IMR-90 (cell line): ENCODE measurements around the gene ALAD. TPM values are rescaled to one million over a fixed set of nuclear protein-coding genes. Genes with fewer than 3 reads are reported as not detected.

Source experiments
- ATAC-seq: fragments of 200-7000 bp; cut with Tn5 transposase; 2 replicates; pipeline ENCODE4 v1.9.1; 2020; ENCODE audit warnings: low read depth, mild to moderate bottlenecking, moderate library complexity
- BruUV-seq: library from RNA; stranded (reverse); fragments of 400-500 nt; replicated peaks from 2 replicates; lab custom pipeline; 2021; lab: Mats Ljungman, UMichigan
- CTCF ChIA-PET: fragments of 300-600 bp; formaldehyde crosslinking; extraction: SDS; loops from one replicate; lab custom pipeline; 2021; ENCODE audit warnings: antibody characterized with exemption; lab: Yijun Ruan, JAX
- POLR2A ChIA-PET: fragments of 300-600 bp; sonication (Branson Sonifier 250); formaldehyde crosslinking; loops from one replicate; lab custom pipeline; 2022; ENCODE audit warnings: antibody characterized with exemption; ENCODE audit not compliant: unreplicated experiment; lab: Charles Lee
- DNase-seq: peaks from one replicate; pipeline ENCODE4 v3.0.0; 2013
- H2AFZ ChIP-seq: replicated peaks from 2 replicates; pipeline ENCODE3; 2013; ENCODE audit warnings: low read length, mild to moderate bottlenecking; ENCODE audit not compliant: poor library complexity
- H2AK5ac ChIP-seq: 2 replicates; pipeline ENCODE4 v1.6.1; 2013; ENCODE audit warnings: low read depth, low read length, inconsistent platforms
- H2AK9ac ChIP-seq: replicated peaks from 2 replicates; pipeline ENCODE3; 2013; ENCODE audit warnings: mild to moderate bottlenecking, low read depth, low read length, moderate library complexity; ENCODE audit not compliant: poor library complexity
- H2BK120ac ChIP-seq: 2 replicates; pipeline ENCODE4 v1.6.1; 2013; ENCODE audit warnings: low read depth, low read length, inconsistent platforms
- H2BK15ac ChIP-seq: 3 replicates; pipeline ENCODE4 v1.6.1; 2013; ENCODE audit warnings: low read depth, low read length, inconsistent platforms
- H2BK20ac ChIP-seq: 2 replicates; pipeline ENCODE4 v1.6.1; 2013; ENCODE audit warnings: low read depth, mild to moderate bottlenecking, inconsistent platforms, low read length, moderate library complexity
- H2BK5ac ChIP-seq: 2 replicates; pipeline ENCODE4 v1.6.1; 2013; ENCODE audit warnings: mild to moderate bottlenecking, low read depth, low read length, inconsistent platforms; ENCODE audit not compliant: poor library complexity, severe bottlenecking
- H3K14ac ChIP-seq: replicated peaks from 2 replicates; pipeline ENCODE4 v1.6.1; 2013; ENCODE audit warnings: low read depth, low read length, inconsistent platforms
- H3K18ac ChIP-seq: 2 replicates; pipeline ENCODE4 v1.6.1; 2013; ENCODE audit warnings: low read depth, low read length, control low read depth
- H3K23ac ChIP-seq: 2 replicates; pipeline ENCODE4 v1.6.1; 2013; ENCODE audit warnings: low read depth, low read length, inconsistent platforms
- H3K27ac ChIP-seq: 2 replicates; pipeline ENCODE4 v1.5.1; 2013; ENCODE audit warnings: mild to moderate bottlenecking, control low read depth, low read length; ENCODE audit not compliant: insufficient read depth
- H3K27me3 ChIP-seq: 2 replicates; pipeline ENCODE4 v1.6.1; 2013; ENCODE audit warnings: low read length; ENCODE audit not compliant: control insufficient read depth, insufficient read depth
- H3K36me3 ChIP-seq: 2 replicates; pipeline ENCODE4 v1.6.1; 2013; ENCODE audit warnings: low read length, mixed read lengths; ENCODE audit not compliant: control insufficient read depth, insufficient read depth
- H3K4ac ChIP-seq: 2 replicates; pipeline ENCODE4 v1.6.1; 2013; ENCODE audit warnings: low read depth, low read length, inconsistent platforms
- H3K4me1 ChIP-seq: 2 replicates; pipeline ENCODE4 v1.6.1; 2013; ENCODE audit warnings: low read length, mixed read lengths; ENCODE audit not compliant: control insufficient read depth, insufficient read depth
- H3K4me2 ChIP-seq: 2 replicates; pipeline ENCODE4 v1.6.1; 2013; ENCODE audit warnings: low read depth, mild to moderate bottlenecking, control low read depth, low read length, moderate library complexity
- H3K4me3 ChIP-seq: 2 replicates; pipeline ENCODE4 v1.5.1; 2013; ENCODE audit warnings: low read depth, mild to moderate bottlenecking, control low read depth, low read length, moderate library complexity; ENCODE audit not compliant: insufficient read depth
- H3K56ac ChIP-seq: 2 replicates; pipeline ENCODE4 v1.6.1; 2013; ENCODE audit warnings: low read length, inconsistent platforms; ENCODE audit not compliant: insufficient read depth; ENCODE audit errors: extremely low read depth
- H3K79me1 ChIP-seq, 2 experiments: 2 replicates each; pipeline ENCODE4 v1.6.1; 2013; ENCODE audit warnings: low read length in 2 of 2, inconsistent platforms in 1 of 2, low read depth in 1 of 2
- H3K9ac ChIP-seq: 2 replicates; pipeline ENCODE4 v1.6.1; 2013; ENCODE audit warnings: low read depth, low read length, control low read depth
- H3K9me1 ChIP-seq: 2 replicates; pipeline ENCODE4 v1.6.1; 2013; ENCODE audit warnings: low read length, inconsistent platforms; ENCODE audit not compliant: insufficient read depth
- H3K9me3 ChIP-seq: 2 replicates; pipeline ENCODE4 v1.6.1; 2013; ENCODE audit warnings: low read length; ENCODE audit not compliant: control insufficient read depth, insufficient read depth
- H4K20me1 ChIP-seq: 2 replicates; pipeline ENCODE4 v1.6.1; 2013; ENCODE audit warnings: low read length, inconsistent platforms; ENCODE audit not compliant: insufficient read depth
- H4K5ac ChIP-seq: 2 replicates; pipeline ENCODE4 v1.6.1; 2013; ENCODE audit warnings: mild to moderate bottlenecking, low read depth, low read length, control low read depth
- H4K8ac ChIP-seq, 2 experiments: 2 replicates each; pipeline ENCODE4 v1.6.1; 2013; ENCODE audit warnings: low read depth in 2 of 2, low read length in 2 of 2, control low read depth in 1 of 2, inconsistent platforms in 1 of 2
- H4K91ac ChIP-seq: 2 replicates; pipeline ENCODE4 v1.6.1; 2013; ENCODE audit warnings: low read depth, low read length, inconsistent platforms; ENCODE audit not compliant: insufficient read depth
- BHLHE40 ChIP-seq: fragments of 150-350 bp; IDR thresholded peaks from 2 replicates; pipeline ENCODE4 v1.6.1; 2016; ENCODE audit warnings: mild to moderate bottlenecking, low read depth, low read length
- CEBPB ChIP-seq: IDR thresholded peaks from 2 replicates; pipeline ENCODE4 v1.6.1; 2012; ENCODE audit warnings: low read depth, low read length, improper control_type of control experiment
- CHD1 ChIP-seq: IDR thresholded peaks from 2 replicates; pipeline ENCODE4 v1.6.1; 2012; ENCODE audit warnings: low read depth, low read length, improper control_type of control experiment
- CTCF ChIP-seq: conservative IDR thresholded peaks from 2 replicates; pipeline ENCODE4 v1.5.1; 2012; ENCODE audit warnings: mild to moderate bottlenecking, low read depth, low read length, improper control_type of control experiment
- FOS ChIP-seq: fragments of 150-350 bp; IDR thresholded peaks from 2 replicates; pipeline ENCODE4 v1.6.1; 2016; ENCODE audit warnings: low read depth, low read length
- MAFK ChIP-seq: IDR thresholded peaks from 2 replicates; pipeline ENCODE4 v1.6.1; 2012; ENCODE audit warnings: low read depth, low read length, improper control_type of control experiment
- MAZ ChIP-seq: IDR thresholded peaks from 2 replicates; pipeline ENCODE4 v1.6.1; 2012; ENCODE audit warnings: low read depth, mild to moderate bottlenecking, low read length, improper control_type of control experiment, moderate library complexity, borderline replicate concordance
- MXI1 ChIP-seq: IDR thresholded peaks from 2 replicates; pipeline ENCODE4 v1.6.1; 2012; ENCODE audit warnings: low read depth, mild to moderate bottlenecking, low read length, moderate library complexity, borderline replicate concordance
- NFE2L2 ChIP-seq: fragments of 150-350 bp; IDR thresholded peaks from 2 replicates; pipeline ENCODE4 v1.6.1; 2016; ENCODE audit warnings: low read depth, mild to moderate bottlenecking, low read length
- POLR2A ChIP-seq: IDR thresholded peaks from 2 replicates; pipeline ENCODE4 v1.6.1; 2012; ENCODE audit warnings: mild to moderate bottlenecking, low read depth, low read length
- RAD21 ChIP-seq: IDR thresholded peaks from 2 replicates; pipeline ENCODE4 v1.6.1; 2012; ENCODE audit warnings: low read length, improper control_type of control experiment
- RCOR1 ChIP-seq: IDR thresholded peaks from 2 replicates; pipeline ENCODE4 v1.6.1; 2012; ENCODE audit warnings: mild to moderate bottlenecking, low read length, improper control_type of control experiment; ENCODE audit not compliant: insufficient replicate concordance
- RFX5 ChIP-seq: IDR thresholded peaks from 2 replicates; pipeline ENCODE4 v1.8.0; 2012; ENCODE audit warnings: low read depth, mild to moderate bottlenecking, low read length, moderate library complexity
- SMC3 ChIP-seq: fragments of 150-350 bp; IDR thresholded peaks from 2 replicates; pipeline ENCODE4 v1.6.1; 2016; ENCODE audit warnings: low read depth, mild to moderate bottlenecking, antibody characterized with exemption, low read length, moderate library complexity
- whole genome bisulfite sequencing, 2 experiments: methylation state at CpG; one replicate each; pipeline versions ENCODE4 v1.1.5 to v1.1.7; 2013; ENCODE audit warnings: missing lambda C conversion rate in 2 of 2; ENCODE audit not compliant: insufficient read length in 1 of 2; ENCODE audit errors: extremely low coverage in 2 of 2; 5-methylcytosine and 5-hydroxymethylcytosine counted together
- dilution Hi-C: fragments of 300-500 bp; cut with HindIII; formaldehyde crosslinking; loops from one replicate; pipeline ENCODE4 v1.14.3; 2018; ENCODE audit warnings: low sequenced_read_pairs; ENCODE audit not compliant: unreplicated experiment
- in situ Hi-C: fragments of 300-500 bp; cut with MboI; formaldehyde crosslinking; loops from 3 replicates; pipeline ENCODE4 v1.14.3; 2019; ENCODE audit warnings: low sequenced_read_pairs, inconsistent platforms, mixed read lengths
- intact Hi-C: fragments of 100-400 bp; cut with micrococcal nuclease; formaldehyde crosslinking; loops from 2 replicates; pipeline ENCODE4 v1.10.0; 2022
- polyA plus RNA-seq, 3 experiments: library from polyadenylated mRNA; depleted of rRNA; stranded (reverse); fragments of >200 nt; gene quantifications; 2 replicates each; pipeline ENCODE4 v1.2.3, GENCODE V29; 2012; ENCODE audit warnings: low replicate concordance in 1 of 3
- total RNA-seq: library from RNA; depleted of rRNA; stranded (reverse); fragments of >200 nt; gene quantifications from 2 replicates; pipeline ENCODE4 v1.2.3, GENCODE V29; 2012
- TF ChIP-seq, protein P1 (sequence below): fragments of 150-350 bp; IDR thresholded peaks from 2 replicates; pipeline ENCODE4 v1.6.1; 2016; ENCODE audit warnings: low read depth, mild to moderate bottlenecking, low read length, moderate library complexity, borderline replicate concordance
- TF ChIP-seq, protein P2 (sequence below): fragments of 150-350 bp; IDR thresholded peaks from 2 replicates; pipeline ENCODE4 v1.6.1; 2017; ENCODE audit warnings: mild to moderate bottlenecking, antibody characterized with exemption, low read length, low read depth

The ALAD gene
- total and polyA plus RNA-seq, 2 of the 4 experiments (the other 2 are of a cell fraction), result 11.1 to 15.6 TPM

DNA sequence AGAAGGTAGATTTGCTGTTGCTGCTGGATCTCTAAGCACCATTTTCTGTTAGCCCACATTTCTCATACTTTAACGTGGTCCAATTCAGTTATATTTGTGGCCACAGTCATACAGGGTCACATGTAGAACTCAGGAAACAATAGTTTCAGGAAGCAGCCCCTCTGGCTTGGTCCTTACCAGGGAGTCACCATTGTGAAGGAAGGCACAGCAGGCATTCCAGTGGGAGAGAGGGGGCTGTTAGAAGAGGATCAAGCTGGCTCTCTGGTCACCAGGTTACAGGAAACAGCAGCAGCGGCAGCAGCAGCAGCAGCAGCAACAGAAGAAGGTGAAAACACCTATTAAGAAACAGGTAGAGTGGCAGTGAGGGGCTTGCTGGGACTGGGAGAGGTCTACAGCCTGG is 24.0 kb upstream of the ALAD start:
- H4K20me1 ChIP-seq, result no peaks in the 10 kb centered on the region
- ATAC-seq (no peak), DNase-seq (no peak)
- TF ChIP-seq FOS (no peak), RAD21 (no peak), RCOR1 (no peak), MAZ (no peak), CHD1 (no peak), RFX5 (no peak), BHLHE40 (no peak), SMC3 (no peak), MXI1 (no peak), POLR2A (no peak), CEBPB (no peak), MAFK (no peak), CTCF (no peak), NFE2L2 (no peak)
- TF ChIP-seq, protein P1, sequence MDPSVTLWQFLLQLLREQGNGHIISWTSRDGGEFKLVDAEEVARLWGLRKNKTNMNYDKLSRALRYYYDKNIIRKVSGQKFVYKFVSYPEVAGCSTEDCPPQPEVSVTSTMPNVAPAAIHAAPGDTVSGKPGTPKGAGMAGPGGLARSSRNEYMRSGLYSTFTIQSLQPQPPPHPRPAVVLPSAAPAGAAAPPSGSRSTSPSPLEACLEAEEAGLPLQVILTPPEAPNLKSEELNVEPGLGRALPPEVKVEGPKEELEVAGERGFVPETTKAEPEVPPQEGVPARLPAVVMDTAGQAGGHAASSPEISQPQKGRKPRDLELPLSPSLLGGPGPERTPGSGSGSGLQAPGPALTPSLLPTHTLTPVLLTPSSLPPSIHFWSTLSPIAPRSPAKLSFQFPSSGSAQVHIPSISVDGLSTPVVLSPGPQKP, result no peak
- TF ChIP-seq, protein P2, sequence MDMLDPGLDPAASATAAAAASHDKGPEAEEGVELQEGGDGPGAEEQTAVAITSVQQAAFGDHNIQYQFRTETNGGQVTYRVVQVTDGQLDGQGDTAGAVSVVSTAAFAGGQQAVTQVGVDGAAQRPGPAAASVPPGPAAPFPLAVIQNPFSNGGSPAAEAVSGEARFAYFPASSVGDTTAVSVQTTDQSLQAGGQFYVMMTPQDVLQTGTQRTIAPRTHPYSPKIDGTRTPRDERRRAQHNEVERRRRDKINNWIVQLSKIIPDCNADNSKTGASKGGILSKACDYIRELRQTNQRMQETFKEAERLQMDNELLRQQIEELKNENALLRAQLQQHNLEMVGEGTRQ, result no peak
- no peak overlapping the region for H3K4me2 ChIP-seq
- no peak overlapping the region for H3K18ac ChIP-seq
- no peaks in the 10 kb centered on the region for H3K36me3 ChIP-seq
- no peak overlapping the region for H3K4ac ChIP-seq
- dilution Hi-C loops (no loop called here), intact Hi-C loops (no loop called here), in situ Hi-C loops (loop anchor here (10.0 kb wide), 1 partner anchor 240 kb away; no protein-coding TSS in a partner anchor)
- H3K9ac ChIP-seq, result no peak overlapping the region
- no peaks in the 10 kb centered on the region for H3K9me1 ChIP-seq
- BruUV-seq, result no TSS peak
- no peak overlapping the region for H2AK5ac ChIP-seq
- H2BK120ac ChIP-seq, result no peak overlapping the region
- no peak overlapping the region for H2BK15ac ChIP-seq
- H4K8ac ChIP-seq, result no peak overlapping the region
- no peak overlapping the region for H3K27ac ChIP-seq
- H3K4me3 ChIP-seq, result no peak overlapping the region
- H3K79me1 ChIP-seq, result no peaks in the 10 kb centered on the region
- no peak overlapping the region for H2BK20ac ChIP-seq
- H4K5ac ChIP-seq, result no peak overlapping the region
- no peak overlapping the region for H3K14ac ChIP-seq
- no peaks in the 10 kb centered on the region for H3K4me1 ChIP-seq
- WGBS, 2 experiments, result no CpG with 5 or more reads among the region's 2 CpGs
- no peak overlapping the region for H2AK9ac ChIP-seq
- H3K27me3 ChIP-seq, result peaks cover 57% of the 10 kb centered on the region
- no peaks in the 10 kb centered on the region for H3K9me3 ChIP-seq
- no peak overlapping the region for H2AFZ ChIP-seq
- no peak overlapping the region for H3K56ac ChIP-seq
- ChIA-PET POLR2A (no interaction called here), CTCF (no interaction called here)
- H2BK5ac ChIP-seq, result no peak overlapping the region
- no peak overlapping the region for H3K23ac ChIP-seq
- H4K91ac ChIP-seq, result no peak overlapping the region
